Measurements from ENCODE around the gene TTC7B.

Gene TTC7B

GRCh38 chr14:90697577-90698206 is 118.5 kb downstream of the TTC7B start:
- DNase-seq = peak; percentile 58

DNA sequence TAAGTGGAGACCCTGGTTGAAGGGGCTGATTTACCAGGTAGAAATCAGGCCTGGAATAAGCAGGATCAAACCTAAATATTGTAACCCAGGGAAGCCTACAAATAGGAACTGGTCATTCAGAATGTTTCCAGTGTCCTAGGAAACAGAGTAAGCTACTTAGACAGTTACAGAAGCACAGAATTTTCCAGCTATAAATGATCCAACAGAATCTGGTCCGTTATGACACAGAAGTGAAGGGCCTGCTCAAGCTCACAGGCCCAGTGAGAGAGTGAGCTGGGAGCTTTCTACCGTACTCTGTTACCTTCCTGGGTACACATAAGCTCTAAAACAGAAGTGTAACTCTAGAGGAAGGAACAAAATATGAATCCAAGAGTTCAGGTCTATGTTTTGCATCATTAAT is 119.1 kb downstream of the TTC7B start:
- no peak for DNase-seq

- no peak for DNase-seq
Observed at GRCh38 chr14:90696720-90697119, 119.5 kb downstream of the TTC7B start.

DNA sequence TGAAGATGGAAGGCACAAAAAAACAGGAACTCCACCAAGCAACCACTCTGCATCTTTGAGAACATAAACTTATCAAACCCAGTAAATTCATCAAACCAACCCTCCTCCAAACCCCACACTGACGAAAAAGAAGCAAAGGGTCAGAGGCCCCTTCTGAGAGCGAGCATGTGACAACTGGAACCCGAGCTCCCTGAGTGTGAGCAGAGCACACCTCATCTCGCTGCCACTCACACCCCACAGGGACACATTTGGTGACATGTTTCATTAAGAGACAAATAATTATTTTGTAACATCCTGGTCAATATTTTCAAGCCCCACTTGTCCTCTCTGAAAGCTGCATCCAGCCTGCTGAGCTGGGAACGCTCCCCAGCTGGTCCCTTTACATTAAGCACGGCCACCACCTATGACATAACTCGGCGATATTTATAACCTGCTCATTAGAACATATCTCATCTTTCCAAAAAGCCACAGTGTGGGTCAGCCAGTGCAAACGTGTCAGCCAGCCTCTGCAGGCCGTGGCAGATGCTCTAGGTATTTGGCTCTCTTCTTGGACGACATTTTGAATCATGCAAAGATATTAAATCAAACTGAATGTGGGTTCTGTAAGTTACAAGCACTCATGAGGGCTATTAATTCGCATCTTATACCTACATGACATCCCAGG is 120.1 kb downstream of the TTC7B start:
- DNase-seq = no peak

GRCh38 chr14:90693413-90693812 is 122.8 kb downstream of the TTC7B start:
- no peak for DNase-seq

DNA sequence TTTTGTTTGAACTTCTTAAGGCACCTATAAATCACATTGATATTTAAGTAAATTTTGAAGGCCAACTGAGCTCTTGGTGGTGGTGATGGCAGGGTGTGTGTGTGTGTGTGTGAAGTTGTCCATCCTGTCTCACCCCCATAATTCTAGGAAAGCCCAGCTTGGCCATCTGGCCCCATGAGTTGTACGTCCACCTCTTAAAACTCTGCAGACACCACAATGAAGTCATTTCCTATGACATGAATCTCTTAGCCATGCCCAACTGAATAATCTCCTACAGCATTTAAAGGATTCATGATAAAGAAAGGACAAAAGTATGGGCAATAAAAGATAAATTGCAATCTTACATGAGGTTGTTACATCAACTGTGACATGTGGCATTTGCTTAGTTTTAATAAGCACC is 123.4 kb downstream of the TTC7B start:
- no peak for DNase-seq

GRCh38 chr14:90692061-90692460 is 124.2 kb downstream of the TTC7B start:
- DNase-seq = no peak

- DNase-seq = no peak
Observed at GRCh38 chr14:90691627-90692026, 124.6 kb downstream of the TTC7B start.

DNA sequence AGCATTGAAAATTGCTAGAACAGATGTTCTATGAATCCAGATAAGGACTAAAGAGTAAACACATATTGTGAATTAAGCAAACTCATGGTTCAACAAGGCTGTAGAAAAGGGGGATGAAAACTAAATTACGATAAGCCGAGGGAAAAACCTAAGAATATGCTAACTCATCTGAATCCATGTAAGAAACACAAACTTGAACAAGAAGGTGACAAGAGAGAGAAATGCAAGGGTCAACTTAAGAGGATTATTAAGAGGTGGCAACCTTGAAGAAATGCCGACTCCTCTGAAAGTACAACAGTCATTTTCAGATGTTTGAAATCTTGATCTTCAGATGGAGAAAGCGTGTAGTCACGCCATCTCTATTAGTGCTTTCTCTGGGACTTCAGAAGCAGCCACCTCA is 128.6 kb downstream of the TTC7B start:
- no peak for DNase-seq

GRCh38 chr14:90682615-90683014 is 133.6 kb downstream of the TTC7B start:
- no peak for DNase-seq

DNA sequence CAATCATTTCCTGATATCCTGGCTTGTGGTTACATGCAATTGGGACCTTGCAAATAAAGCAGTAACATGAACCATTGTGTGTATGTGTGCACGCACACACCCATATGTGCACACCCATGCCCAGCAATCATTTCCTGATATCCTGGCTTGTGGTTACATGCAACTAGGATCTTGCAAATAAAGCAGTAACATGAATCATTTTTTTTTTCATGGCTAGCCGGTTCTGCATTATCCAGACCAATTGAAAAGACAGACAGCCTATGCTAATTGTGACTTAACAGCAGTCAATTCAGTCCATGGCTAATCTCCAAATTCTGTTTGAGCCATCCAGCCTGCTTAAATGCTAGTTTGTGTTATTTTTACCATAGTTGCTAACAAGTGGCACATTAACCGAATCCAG is 134.3 kb downstream of the TTC7B start:
- DNase-seq = no peak

- DNase-seq = no peak
Observed at GRCh38 chr14:90678846-90679362, 137.3 kb downstream of the TTC7B start.

GRCh38 chr14:90678420-90678819 is 137.8 kb downstream of the TTC7B start:
- DNase-seq = no peak

GRCh38 chr14:90677484-90678050 is 138.7 kb downstream of the TTC7B start:
- no peak for DNase-seq

DNA sequence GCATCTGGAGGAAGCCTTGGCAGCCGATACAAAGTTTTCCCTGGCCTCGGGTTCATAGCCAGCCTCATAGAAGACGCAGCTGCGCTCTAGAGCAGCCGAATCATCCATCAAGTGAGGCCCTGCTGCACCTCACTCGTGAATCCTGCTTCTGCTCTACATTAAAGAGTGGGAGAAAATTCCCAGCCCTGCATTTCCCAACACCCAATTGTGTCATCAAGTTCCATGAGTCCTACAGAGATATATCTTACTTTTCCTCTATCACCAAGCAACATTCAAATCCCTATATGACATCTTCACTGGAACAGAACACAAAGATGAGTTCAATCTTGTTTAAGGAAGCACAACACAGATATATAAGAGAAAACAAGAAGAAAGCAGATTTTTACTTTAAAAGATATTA is 139.3 kb downstream of the TTC7B start:
- no peak for DNase-seq

DNA sequence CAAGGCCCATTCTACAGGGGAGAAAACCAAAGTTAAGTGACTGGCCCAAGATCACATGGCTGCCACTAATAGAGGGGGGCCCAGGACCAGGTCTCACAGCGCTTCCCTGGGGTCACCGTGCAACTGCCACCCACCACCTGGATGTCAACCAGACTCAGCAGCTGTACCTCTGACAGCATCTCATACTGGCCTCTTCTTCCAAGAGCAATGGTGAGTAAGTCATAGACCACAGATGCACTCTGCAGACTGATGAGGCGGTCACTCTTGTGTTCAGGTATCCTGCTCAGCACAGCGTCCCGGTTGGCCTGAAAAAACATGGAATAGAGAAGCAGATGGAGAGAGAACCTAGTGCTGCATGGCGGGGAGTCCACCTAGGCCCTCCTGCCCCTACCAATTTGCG is 139.9 kb downstream of the TTC7B start:
- DNase-seq = no peak

GRCh38 chr14:90675399-90675798 is 140.8 kb downstream of the TTC7B start:
- DNase-seq = no peak

GRCh38 chr14:90674716-90675115 is 141.5 kb downstream of the TTC7B start:
- no peak for DNase-seq

- no peak for DNase-seq
Observed at GRCh38 chr14:90674043-90674670, 142.1 kb downstream of the TTC7B start.

GRCh38 chr14:90671382-90672234 is 144.6 kb downstream of the TTC7B start:
- no peak for DNase-seq

DNA sequence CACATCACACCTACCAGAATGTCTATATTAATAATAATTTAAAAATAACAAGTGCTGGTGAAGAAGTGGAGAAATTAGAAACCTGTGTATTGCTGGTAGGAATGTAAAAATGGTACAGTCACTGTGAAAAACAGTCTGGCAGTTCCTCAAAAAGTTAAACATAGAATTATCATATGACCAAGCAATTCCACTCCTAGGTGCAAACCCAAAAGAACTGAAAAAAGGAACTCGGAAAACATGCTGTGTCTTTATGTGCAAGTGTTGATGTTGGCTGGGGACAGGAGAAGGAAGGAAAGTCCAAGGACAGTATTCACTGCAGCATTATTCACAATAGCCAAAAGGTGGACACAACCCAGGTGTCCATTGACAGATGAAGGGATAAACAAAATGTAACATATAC is 146.5 kb downstream of the TTC7B start:
- no peak for DNase-seq

DNA sequence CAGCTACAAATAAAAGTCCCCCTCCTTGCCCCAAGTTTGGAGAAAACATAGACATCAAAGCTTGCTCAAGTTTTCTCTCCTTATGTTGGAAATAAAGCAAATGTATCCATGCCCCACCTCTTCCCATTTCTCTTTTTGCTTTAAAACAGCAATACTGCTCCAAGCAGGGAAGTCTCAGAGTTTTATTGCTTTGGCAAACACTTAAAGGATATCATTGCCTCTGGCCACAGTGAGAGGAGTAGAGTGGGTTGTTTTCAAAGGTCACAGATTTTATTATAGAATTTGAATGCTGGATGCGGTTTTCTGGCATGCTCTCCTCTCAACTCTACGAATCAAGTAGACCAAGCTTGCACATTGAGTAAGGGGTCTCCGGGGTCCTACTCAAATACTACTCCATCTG is 149.7 kb downstream of the TTC7B start:
- no peak for DNase-seq

All from NCI-H187 treated with DMSO at 0.1 percent for 48 hours (cell line).